Measurements from ENCODE around the gene ZBTB16.

- no peak for TF ChIP-seq EZH2 (IDR thresholded peaks at IDR 0.05; ENCODE audit: borderline replicate concordance, low read depth, low read length, severe bottlenecking)
- no peak for TF ChIP-seq CTCF (IDR thresholded peaks at IDR 0.05; ENCODE audit: extremely low read depth in 1 of 2, insufficient read depth in 1 of 2, low read depth in 1 of 2, low read length in 2 of 2)
- no peak for TF ChIP-seq POLR2AphosphoS5 (IDR thresholded peaks at IDR 0.05; ENCODE audit: insufficient read depth, low read depth, low read length)
- no peak for TF ChIP-seq POLR2A (IDR thresholded peaks at IDR 0.05; ENCODE audit: low read depth, low read length)
- no peak for TF ChIP-seq MAX (IDR thresholded peaks at IDR 0.05; ENCODE audit: insufficient read depth, insufficient read length)
- TF ChIP-seq MYC (IDR thresholded peaks at IDR 0.05; ENCODE audit: low read depth, low read length) = no peak
- TF ChIP-seq JUN (IDR thresholded peaks at IDR 0.05; ENCODE audit: borderline replicate concordance, insufficient read depth, insufficient read length, low read depth) = no peak
- TF ChIP-seq FOS (IDR thresholded peaks at IDR 0.05; ENCODE audit: borderline replicate concordance, insufficient read depth, low read length) = no peak
Measured at GRCh38 chr11:114218508-114218907, 159.0 kb downstream of the ZBTB16 start.

All from endothelial cell of umbilical vein (primary cell).